ENCODE data around the gene GRIN2A.

- TF ChIP-seq CTCF (IDR thresholded peaks at IDR 0.05; ENCODE audit: poor library complexity, severe bottlenecking), result peak; percentile 54
- peak; percentile 56 for TF ChIP-seq RAD21 (conservative IDR thresholded peaks at IDR 0.05)
- TF ChIP-seq MXI1 (conservative IDR thresholded peaks at IDR 0.05; ENCODE audit: poor library complexity, severe bottlenecking), result no peak
- TF ChIP-seq EZH2 (IDR thresholded peaks at IDR 0.05; ENCODE audit: borderline replicate concordance, insufficient read depth, low read length, poor library complexity, severe bottlenecking), result no peak
- TF ChIP-seq REST (IDR thresholded peaks at IDR 0.05; ENCODE audit: borderline replicate concordance), result no peak
- TF ChIP-seq TAF1 (IDR thresholded peaks at IDR 0.05; ENCODE audit: low read depth), result no peak
- no peak for TF ChIP-seq EP300 (conservative IDR thresholded peaks at IDR 0.05; ENCODE audit: poor library complexity, severe bottlenecking)
Measured at GRCh38 chr16:9820476-9821246, 361.6 kb downstream of the GRIN2A start.
